Thoracic aorta (tissue), 2 donors: ENCODE results near the gene KLHL29. TPM values are rescaled to one million over a fixed set of nuclear protein-coding genes. Genes with fewer than 3 reads are reported as not detected.

ENCODE experiments used
- ATAC-seq: fragments of 150-250 bp; one replicate; pipeline ENCODE4 v1.8.0; 2017; ENCODE audit warnings: low read depth; ENCODE audit not compliant: insufficient number of reproducible peaks, low FRiP score
- DNase-seq: peaks from one replicate; pipeline ENCODE4 v3.0.0-alpha.2; 2020; ENCODE audit warnings: low spot score
- H3K27ac ChIP-seq, 2 donors: fragments of 200-600 bp; sonication (generic); 1 replicate in 1 of 2; 2 replicates in 1 of 2; pipeline ENCODE4 v1.5.1; 2016; ENCODE audit warnings: mild to moderate bottlenecking in 2 of 2, moderate library complexity in 2 of 2
- H3K27me3 ChIP-seq: fragments of 200-600 bp; sonication (generic); replicated peaks from 2 replicates; pipeline ENCODE4 v1.6.0; 2016; ENCODE audit warnings: mild to moderate bottlenecking; ENCODE audit not compliant: insufficient read depth
- H3K36me3 ChIP-seq: fragments of 200-600 bp; sonication (generic); one replicate; pipeline ENCODE4 v1.5.1; 2016
- H3K4me1 ChIP-seq, 2 donors: fragments of 200-600 bp; sonication (generic); 1 replicate in 1 of 2; 2 replicates in 1 of 2; pipeline versions ENCODE4 v1.5.1 to v1.6.0; 2016; ENCODE audit warnings: low read depth in 2 of 2, mild to moderate bottlenecking in 1 of 2; ENCODE audit not compliant: control insufficient read depth in 1 of 2
- H3K4me3 ChIP-seq: fragments of 200-600 bp; sonication (generic); 2 replicates; pipeline ENCODE4 v1.5.1; 2016; ENCODE audit warnings: mild to moderate bottlenecking
- H3K9me3 ChIP-seq: fragments of 200-600 bp; sonication (generic); 2 replicates; pipeline ENCODE4 v1.5.1; 2016
- total RNA-seq, 2 donors: library from RNA; depleted of rRNA; stranded (reverse); fragments of >200 nt; gene quantifications; one replicate each; pipeline versions ENCODE4 v1.1.0 to v1.2.3, GENCODE V29; 2016
- TF ChIP-seq, protein P1 (sequence below): fragments of 200-600 bp; sonication (generic); IDR thresholded peaks from one replicate; pipeline ENCODE4 v1.5.1; 2019; ENCODE audit warnings: antibody characterized with exemption

Gene KLHL29
- total RNA-seq, 2 donors from 2014 or later = 18.5 to 24.4 TPM

DNA sequence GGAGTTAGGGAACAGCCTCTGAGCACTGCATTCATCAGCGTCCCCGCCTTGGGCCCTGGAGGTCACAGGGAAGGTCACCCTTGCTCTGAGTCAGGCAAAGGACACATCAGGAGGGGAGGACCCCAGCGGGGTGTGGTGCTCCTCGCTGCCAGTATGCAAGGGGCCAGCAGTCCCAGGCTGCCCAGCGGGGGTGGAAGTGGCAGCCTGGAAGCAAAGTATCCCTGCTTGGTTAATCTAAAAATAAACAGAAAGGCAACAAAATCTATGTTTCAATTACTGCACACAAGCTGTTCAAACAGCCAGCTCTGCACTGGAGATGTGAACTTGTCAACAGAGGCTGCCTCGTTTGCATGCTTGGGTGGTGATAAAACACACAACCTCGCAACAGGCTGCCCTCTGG is 164.1 kb downstream of the KLHL29 start:
- Histone ChIP-seq H3K27me3 (no peaks in the 10 kb centered on the region), H3K36me3 (no peaks in the 10 kb centered on the region), H3K27ac (no peak overlapping the region), H3K9me3 (no peaks in the 10 kb centered on the region), H3K4me1 (peaks cover 22 to 30% of the 10 kb centered on the region in 2 donors), H3K4me3 (no peak overlapping the region)
- TF ChIP-seq, protein P1, sequence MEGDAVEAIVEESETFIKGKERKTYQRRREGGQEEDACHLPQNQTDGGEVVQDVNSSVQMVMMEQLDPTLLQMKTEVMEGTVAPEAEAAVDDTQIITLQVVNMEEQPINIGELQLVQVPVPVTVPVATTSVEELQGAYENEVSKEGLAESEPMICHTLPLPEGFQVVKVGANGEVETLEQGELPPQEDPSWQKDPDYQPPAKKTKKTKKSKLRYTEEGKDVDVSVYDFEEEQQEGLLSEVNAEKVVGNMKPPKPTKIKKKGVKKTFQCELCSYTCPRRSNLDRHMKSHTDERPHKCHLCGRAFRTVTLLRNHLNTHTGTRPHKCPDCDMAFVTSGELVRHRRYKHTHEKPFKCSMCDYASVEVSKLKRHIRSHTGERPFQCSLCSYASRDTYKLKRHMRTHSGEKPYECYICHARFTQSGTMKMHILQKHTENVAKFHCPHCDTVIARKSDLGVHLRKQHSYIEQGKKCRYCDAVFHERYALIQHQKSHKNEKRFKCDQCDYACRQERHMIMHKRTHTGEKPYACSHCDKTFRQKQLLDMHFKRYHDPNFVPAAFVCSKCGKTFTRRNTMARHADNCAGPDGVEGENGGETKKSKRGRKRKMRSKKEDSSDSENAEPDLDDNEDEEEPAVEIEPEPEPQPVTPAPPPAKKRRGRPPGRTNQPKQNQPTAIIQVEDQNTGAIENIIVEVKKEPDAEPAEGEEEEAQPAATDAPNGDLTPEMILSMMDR = no peak
- DNase-seq (no peak), ATAC-seq (no peak)

DNA sequence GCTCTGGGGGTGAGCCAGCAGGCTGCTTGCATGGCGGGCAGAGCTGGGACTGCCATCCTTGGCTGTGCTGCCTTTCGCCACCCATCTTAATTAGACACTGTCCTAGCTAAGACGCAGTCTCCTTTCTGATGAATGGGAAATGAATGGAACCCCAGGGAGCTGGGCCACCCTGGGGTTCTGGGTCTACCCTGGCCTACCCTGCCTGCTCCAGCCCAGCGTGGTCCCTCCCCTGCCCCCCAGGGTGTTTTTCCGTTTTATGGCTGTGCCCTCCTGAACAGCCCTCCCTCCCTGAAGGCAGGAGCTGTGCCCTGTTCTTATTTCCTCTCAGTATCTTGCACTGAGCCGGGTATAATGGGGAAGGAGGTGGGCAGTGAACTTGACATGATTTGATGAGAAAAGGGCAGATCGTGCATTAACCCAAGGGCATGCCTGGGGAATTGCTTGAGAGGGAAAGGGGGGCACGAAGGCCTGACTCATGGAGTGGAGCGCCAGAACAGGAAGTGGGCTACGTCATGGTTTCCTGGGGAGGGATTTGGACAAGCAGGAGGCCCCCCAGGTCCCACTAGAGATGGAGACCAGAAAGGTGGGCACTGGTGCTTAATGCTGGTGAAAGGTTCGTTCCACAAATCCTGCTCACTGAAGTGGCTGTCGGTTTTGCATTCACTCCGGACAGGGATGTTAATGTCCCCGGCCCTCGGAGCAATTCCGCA is 165.0 kb downstream of the KLHL29 start:
- ATAC-seq = no peak

DNA sequence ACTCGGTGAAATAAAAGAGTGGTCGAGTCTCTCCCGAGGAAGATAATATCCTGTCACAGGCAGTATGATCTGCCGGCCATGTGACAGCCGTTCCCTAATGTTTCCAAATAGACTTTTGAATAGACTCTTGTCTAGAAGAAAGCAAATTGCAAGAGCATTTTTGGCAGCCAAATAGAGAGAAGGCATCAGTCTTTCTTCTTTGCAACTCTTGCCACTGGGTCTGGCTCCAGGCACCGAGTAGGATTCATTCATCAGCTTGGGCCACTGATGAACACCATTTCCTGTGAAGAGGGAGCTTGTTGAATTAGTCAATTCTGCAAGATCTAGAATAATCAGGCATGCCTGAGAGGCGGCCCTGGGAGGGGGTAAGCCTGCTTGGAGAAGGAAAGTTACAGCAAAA is 165.6 kb downstream of the KLHL29 start:
- H3K27ac ChIP-seq = no peak overlapping the region
- H3K9me3 ChIP-seq = no peaks in the 10 kb centered on the region
- no peak for DNase-seq
- no peak overlapping the region for H3K4me3 ChIP-seq
- no peak for ATAC-seq
- H3K4me1 ChIP-seq = peaks cover 18 to 29% of the 10 kb centered on the region in 2 donors
- TF ChIP-seq, protein P1 = no peak
- no peaks in the 10 kb centered on the region for H3K36me3 ChIP-seq
- no peaks in the 10 kb centered on the region for H3K27me3 ChIP-seq

More for the DNA sequence above, 165.0 kb downstream of the KLHL29 start:
- no peaks in the 10 kb centered on the region for H3K36me3 ChIP-seq
- H3K27ac ChIP-seq = no peak overlapping the region
- H3K4me3 ChIP-seq = no peak overlapping the region
- peaks cover 24 to 34% of the 10 kb centered on the region in 2 donors for H3K4me1 ChIP-seq
- no peaks in the 10 kb centered on the region for H3K9me3 ChIP-seq
- TF ChIP-seq, protein P1 = no peak
- H3K27me3 ChIP-seq = no peaks in the 10 kb centered on the region
- DNase-seq = no peak

DNA sequence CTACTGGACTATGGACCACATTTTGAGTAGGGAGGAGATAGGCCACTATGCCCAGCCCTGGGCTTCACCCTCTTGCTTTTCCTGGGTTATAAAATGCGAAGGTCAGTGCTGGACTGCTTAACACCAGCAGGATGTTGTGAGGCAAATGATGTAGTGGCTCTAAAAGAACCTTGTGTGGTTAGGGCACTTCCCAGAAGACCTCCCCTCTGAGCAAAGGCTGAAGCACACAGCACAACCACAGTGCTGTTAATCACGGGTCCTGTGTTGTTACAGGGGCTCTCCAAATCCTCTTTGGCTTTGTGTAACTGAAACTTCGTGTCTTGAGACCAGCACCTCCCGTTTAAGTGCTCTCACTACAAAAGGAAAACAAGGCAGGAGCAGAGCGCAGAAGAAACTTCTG is 166.9 kb downstream of the KLHL29 start:
- Histone ChIP-seq H3K36me3 (no peaks in the 10 kb centered on the region), H3K4me3 (no peak overlapping the region), H3K27ac (no peak overlapping the region), H3K9me3 (no peaks in the 10 kb centered on the region), H3K4me1 (peaks cover 20 to 36% of the 10 kb centered on the region in 2 donors), H3K27me3 (no peaks in the 10 kb centered on the region)
- TF ChIP-seq, protein P1 = no peak
- ATAC-seq (no peak), DNase-seq (no peak)

DNA sequence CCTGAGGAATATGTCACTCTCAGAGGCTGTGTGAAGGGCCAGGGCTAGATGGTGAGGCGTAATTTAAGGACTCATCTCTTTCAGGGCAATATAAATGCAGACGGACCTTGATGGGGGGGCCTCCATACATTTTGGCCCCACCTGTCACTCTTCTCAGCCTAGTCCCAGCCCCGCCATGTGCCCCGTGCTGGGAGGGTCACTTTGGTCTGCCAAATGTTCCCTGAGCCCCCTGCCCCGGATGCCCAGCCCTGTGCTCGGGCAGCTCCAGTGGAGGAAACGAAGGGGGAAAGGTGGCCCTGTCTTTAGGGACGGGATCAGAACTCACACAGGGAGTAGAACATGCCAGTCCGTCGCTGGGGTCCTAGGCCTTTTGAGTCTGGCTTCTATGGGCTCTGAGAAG is 168.6 kb downstream of the KLHL29 start:
- ATAC-seq (no peak), DNase-seq (no peak)
- Histone ChIP-seq H3K9me3 (no peaks in the 10 kb centered on the region), H3K4me3 (peak overlapping the region; percentile 24), H3K27me3 (no peaks in the 10 kb centered on the region), H3K27ac (peak overlapping the region; percentile 68 to 85), H3K36me3 (no peaks in the 10 kb centered on the region), H3K4me1 (peaks cover 20 to 37% of the 10 kb centered on the region in 2 donors)
- TF ChIP-seq, protein P1 = no peak
